Measurements from ENCODE around the gene PI16.

- TF ChIP-seq YY1 (IDR thresholded peaks at IDR 0.05; ENCODE audit: insufficient read depth, insufficient read length) (no peak), ZNF274 (IDR thresholded peaks at IDR 0.05; ENCODE audit: low read depth, low read length) (no peak), SUZ12 (IDR thresholded peaks at IDR 0.05; ENCODE audit: extremely low read depth, insufficient read depth, insufficient read length) (no peak)
Measured at GRCh38 chr6:36928547-36928918, 26.0 kb upstream of the PI16 start.

All from NT2/D1 (cell line).